Heart left ventricle (tissue), 13 donors: ENCODE measurements around the gene NCOR1.

Source experiments
- POLR2A ChIP-seq, 2 donors: fragments of 450-650 bp; IDR thresholded peaks; one replicate each; pipeline ENCODE4 v1.6.1; 2017; ENCODE audit warnings: antibody characterized with exemption in 2 of 2, mild to moderate bottlenecking in 2 of 2, moderate library complexity in 2 of 2
- TF ChIP-seq, protein P1 (sequence below), 12 donors: fragments of 200-600 bp; sonication (generic) in 4 of 12; IDR thresholded peaks; one replicate each; pipeline versions ENCODE4 v1.5.0 to v1.8.0; 2018 to 2022; ENCODE audit warnings: antibody characterized with exemption in 12 of 12, mild to moderate bottlenecking in 5 of 12
- donor health status: ischemic (EF 13 %, LVEDD 7.1; RV severe dilation, severe dysfunction).
- donor health status: DM: no; HTN: yes; CAD: no.
- donor health status: DM: no; HTN: no; CAD: no.
- donor health status: ischemic (EF 25% LVEDD 6.9; RV normal size, moderate dysfunction).
- donor health status: ischemic (EF 25% LVEDD 5.7; RV mildly dilated, moderate dysfunction).
- donor health status: ischemic (EF 35%, LVEDD 5.7; RV mildly dilated, moderate dysfunction).
- donor health status: nonischemic (EF 11% LVEDD 7.7; RV severe dilation, severe dysfunction).
- donor health status: DM: yes; HTN: yes; CAD: no.
- donor health status: PGD.
- donor health status: ischemic (EF 29% LVEDD 5.4; RV normal size, mild dysfunction).
- donor health status: nonischemic (EF 23%, LVEDD 6.1; RV moderate dilation, normal function).

DNA sequence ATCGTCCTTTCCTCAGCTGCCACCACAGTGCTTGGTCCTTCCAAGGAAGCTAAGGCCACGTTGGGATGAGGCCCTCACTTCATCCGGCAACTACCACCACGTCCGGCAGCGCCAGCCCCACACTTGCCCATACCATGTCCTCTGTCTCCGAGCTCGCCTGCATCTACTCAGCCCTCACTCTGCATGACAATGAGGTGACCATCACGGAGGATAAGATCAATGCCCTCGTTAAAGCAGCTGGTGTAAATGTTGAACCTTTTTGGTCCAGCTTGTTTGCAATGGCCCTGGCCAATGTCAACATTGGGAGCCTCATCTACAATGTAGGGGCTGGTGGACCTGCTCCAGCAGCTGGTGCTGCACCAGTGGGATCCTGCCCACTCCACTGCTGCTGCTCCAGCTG lies 170.8 kb downstream of the NCOR1 start:
- TF ChIP-seq, protein P1, sequence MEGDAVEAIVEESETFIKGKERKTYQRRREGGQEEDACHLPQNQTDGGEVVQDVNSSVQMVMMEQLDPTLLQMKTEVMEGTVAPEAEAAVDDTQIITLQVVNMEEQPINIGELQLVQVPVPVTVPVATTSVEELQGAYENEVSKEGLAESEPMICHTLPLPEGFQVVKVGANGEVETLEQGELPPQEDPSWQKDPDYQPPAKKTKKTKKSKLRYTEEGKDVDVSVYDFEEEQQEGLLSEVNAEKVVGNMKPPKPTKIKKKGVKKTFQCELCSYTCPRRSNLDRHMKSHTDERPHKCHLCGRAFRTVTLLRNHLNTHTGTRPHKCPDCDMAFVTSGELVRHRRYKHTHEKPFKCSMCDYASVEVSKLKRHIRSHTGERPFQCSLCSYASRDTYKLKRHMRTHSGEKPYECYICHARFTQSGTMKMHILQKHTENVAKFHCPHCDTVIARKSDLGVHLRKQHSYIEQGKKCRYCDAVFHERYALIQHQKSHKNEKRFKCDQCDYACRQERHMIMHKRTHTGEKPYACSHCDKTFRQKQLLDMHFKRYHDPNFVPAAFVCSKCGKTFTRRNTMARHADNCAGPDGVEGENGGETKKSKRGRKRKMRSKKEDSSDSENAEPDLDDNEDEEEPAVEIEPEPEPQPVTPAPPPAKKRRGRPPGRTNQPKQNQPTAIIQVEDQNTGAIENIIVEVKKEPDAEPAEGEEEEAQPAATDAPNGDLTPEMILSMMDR (IDR thresholded peaks at IDR 0.05), result no peak
- no peak for TF ChIP-seq POLR2A (IDR thresholded peaks at IDR 0.05)
